AG10803 (cell line): ENCODE results near the gene TAS2R31.

Experiments
- DNase-seq: peaks from one replicate; pipeline ENCODE4 v3.0.0; 2010; ENCODE audit warnings: low read depth
- H3K4me3 ChIP-seq: 2 replicates; pipeline ENCODE4 v1.5.1; 2011; ENCODE audit warnings: mild to moderate bottlenecking, low read length, control low read depth
- CTCF ChIP-seq: conservative IDR thresholded peaks from 2 replicates; pipeline ENCODE4 v1.5.1; 2011; ENCODE audit warnings: mild to moderate bottlenecking, low read length, control low read depth, inconsistent platforms

The TAS2R31 gene

GRCh38 chr12:11023387-11023786, 7.8 kb downstream of the TAS2R31 start:
- no peak overlapping the region for H3K4me3 ChIP-seq
- no peak for DNase-seq
- no peak for TF ChIP-seq CTCF

GRCh38 chr12:11022520-11022919, 8.7 kb downstream of the TAS2R31 start, which contains the start of gene TAS2R19:
Gene TAS2R19, minus strand, starts transcription at chr12:11022620. Its CDS starts 49 bp downstream, at chr12:11022571.
- no peak within 1 kb of the TSS for H3K4me3 ChIP-seq
- TF ChIP-seq CTCF, result no peak
- DNase-seq, result no peak

- no peak for TF ChIP-seq CTCF
- H3K4me3 ChIP-seq, result no peak overlapping the region
- no peak for DNase-seq
Measured at GRCh38 chr12:11016937-11017336, 14.3 kb downstream of the TAS2R31 start.

- no peak overlapping the region for H3K4me3 ChIP-seq
- TF ChIP-seq CTCF, result no peak
- no peak for DNase-seq
Measured at GRCh38 chr12:11015775-11016430, 15.3 kb downstream of the TAS2R31 start.

GRCh38 chr12:11014234-11014633, 17.0 kb downstream of the TAS2R31 start:
- no peak for TF ChIP-seq CTCF
- no peak overlapping the region for H3K4me3 ChIP-seq
- no peak for DNase-seq

GRCh38 chr12:11007608-11008007, 23.6 kb downstream of the TAS2R31 start:
- no peak for DNase-seq
- TF ChIP-seq CTCF, result no peak
- no peak overlapping the region for H3K4me3 ChIP-seq

- no peak for DNase-seq
- H3K4me3 ChIP-seq, result no peak within 1 kb of the TSS
- no peak for TF ChIP-seq CTCF
Measured at GRCh38 chr12:10998204-10998603, 33.0 kb downstream of the TAS2R31 start, which contains the start of gene TAS2R20. Gene TAS2R20, minus strand, starts transcription at chr12:10998304. Its CDS starts 429 bp downstream, at chr12:10997875.
